Measurements from ENCODE around the gene MED29. TPM values are rescaled to one million over a fixed set of nuclear protein-coding genes. Genes with fewer than 3 reads are reported as not detected.
A peak's percentile ranks its signal among the peaks of the same experiment; 100 is the strongest.

Gene MED29
- total RNA-seq, 3 donors from 2014 or later (not counting 1 experiment from before 2014, with no cell fraction given) = 37.5 to 49.1 (median 45.9) TPM

- peaks cover 16% of the 10 kb centered on the region for H3K36me3 ChIP-seq (ENCODE audit: control insufficient read depth, insufficient read depth, low read length)
- DNase-seq (peak; percentile 79 to 91), ATAC-seq (peak; percentile 11 to 30 (median 13))
- H3K27ac ChIP-seq (ENCODE audit: low read length) = peak overlapping the region; percentile 96
- H3K4me3 ChIP-seq (ENCODE audit: low read length) = peak overlapping the region; percentile 92
- no peak for TF ChIP-seq CTCF (IDR thresholded peaks at IDR 0.05)
- H3K36me3 Mint-ChIP-seq = peaks cover 7% of the 10 kb centered on the region
- H3K4me3 Mint-ChIP-seq = peak overlapping the region; percentile 97
- H3K4me1 Mint-ChIP-seq = peaks cover 59 to 71% of the 10 kb centered on the region in 2 donors
- H3K27me3 ChIP-seq (ENCODE audit: control insufficient read depth, insufficient read depth, low read length) = no peaks in the 10 kb centered on the region
- no peaks in the 10 kb centered on the region for H3K9me3 Mint-ChIP-seq
- WGBS (ENCODE audit: insufficient coverage) = 0% methylated on average over 49 of the region's 52 CpGs
- H3K27ac Mint-ChIP-seq = peak overlapping the region; percentile 96 to 97
- intact Hi-C loops (cut with micrococcal nuclease) = loop anchor here (2.0 to 5.0 kb wide), 2 partner anchors 123 to 285 kb away; partner anchors contain the start of genes EID2B and PAK4
- H3K4me1 ChIP-seq (ENCODE audit: control insufficient read depth, insufficient read depth, low read length) = peaks cover 68% of the 10 kb centered on the region
- no peaks in the 10 kb centered on the region for H3K9me3 ChIP-seq (ENCODE audit: control insufficient read depth, insufficient read depth, low read length)
- H3K27me3 Mint-ChIP-seq (ENCODE audit: low read depth in 2 of 2) = no peaks in the 10 kb centered on the region
Measured at GRCh38 chr19:39409208-39410016, 18.2 kb downstream of the MED29 start.

GRCh38 chr19:39410017-39410830 is 19.0 kb downstream of the MED29 start:
- H3K36me3 Mint-ChIP-seq = peaks cover 7% of the 10 kb centered on the region
- intact Hi-C loops (cut with micrococcal nuclease) = loop anchor here (2.0 to 5.0 kb wide), 2 partner anchors 122 to 285 kb away; partner anchors contain the start of genes EID2B and PAK4
- Histone ChIP-seq H3K36me3 (ENCODE audit: control insufficient read depth, insufficient read depth, low read length) (peaks cover 16% of the 10 kb centered on the region), H3K4me1 (ENCODE audit: control insufficient read depth, insufficient read depth, low read length) (peaks cover 59% of the 10 kb centered on the region), H3K4me3 (ENCODE audit: low read length) (peak overlapping the region; percentile 92), H3K9me3 (ENCODE audit: control insufficient read depth, insufficient read depth, low read length) (no peaks in the 10 kb centered on the region), H3K27ac (ENCODE audit: low read length) (peak overlapping the region; percentile 96), H3K27me3 (ENCODE audit: control insufficient read depth, insufficient read depth, low read length) (no peaks in the 10 kb centered on the region)
- no peaks in the 10 kb centered on the region for H3K27me3 Mint-ChIP-seq (ENCODE audit: low read depth in 2 of 2)
- DNase-seq = peak; percentile 38 to 87
- peaks cover 62 to 76% of the 10 kb centered on the region in 2 donors for H3K4me1 Mint-ChIP-seq
- TF ChIP-seq CTCF (IDR thresholded peaks at IDR 0.05) = no peak
- H3K9me3 Mint-ChIP-seq = no peaks in the 10 kb centered on the region
- H3K4me3 Mint-ChIP-seq = peak overlapping the region; percentile 97
- ATAC-seq = peak; percentile 32 to 49 (median 34)
- peak overlapping the region; percentile 96 to 97 for H3K27ac Mint-ChIP-seq
- WGBS (ENCODE audit: insufficient coverage) = 2% methylated on average over 35 of the region's 35 CpGs

GRCh38 chr19:39410831-39411080 is 19.6 kb downstream of the MED29 start:
- Mint-ChIP-seq H3K4me3 (peak overlapping the region; percentile 97), H3K9me3 (no peaks in the 10 kb centered on the region), H3K27me3 (ENCODE audit: low read depth in 2 of 2) (no peaks in the 10 kb centered on the region), H3K4me1 (peaks cover 62 to 78% of the 10 kb centered on the region in 2 donors), H3K27ac (peak overlapping the region; percentile 96 to 97), H3K36me3 (peaks cover 7% of the 10 kb centered on the region)
- H3K27me3 ChIP-seq (ENCODE audit: control insufficient read depth, insufficient read depth, low read length) = no peaks in the 10 kb centered on the region
- no peaks in the 10 kb centered on the region for H3K9me3 ChIP-seq (ENCODE audit: control insufficient read depth, insufficient read depth, low read length)
- ATAC-seq (no peak), DNase-seq (no peak)
- H3K4me1 ChIP-seq (ENCODE audit: control insufficient read depth, insufficient read depth, low read length) = peaks cover 54% of the 10 kb centered on the region
- peak overlapping the region; percentile 92 for H3K4me3 ChIP-seq (ENCODE audit: low read length)
- peak overlapping the region; percentile 96 for H3K27ac ChIP-seq (ENCODE audit: low read length)
- H3K36me3 ChIP-seq (ENCODE audit: control insufficient read depth, insufficient read depth, low read length) = peaks cover 17% of the 10 kb centered on the region
- 48% methylated on average over 1 of the region's 1 CpG for WGBS (ENCODE audit: insufficient coverage)
- intact Hi-C loops (cut with micrococcal nuclease) = loop anchor here (1.0 to 5.0 kb wide), 3 partner anchors 13 to 286 kb away; partner anchors contain the start of genes EID2B and PAK4
- no peak for TF ChIP-seq CTCF (IDR thresholded peaks at IDR 0.05)
